GM12864 (cell line): ENCODE results near the gene HBG2.

Source experiments
- DNase-seq: peaks from one replicate; pipeline ENCODE4 v3.0.0-alpha.2; 2011; ENCODE audit warnings: low read depth
- H3K4me3 ChIP-seq: 2 replicates; pipeline ENCODE4 v1.5.1; 2011; ENCODE audit warnings: mild to moderate bottlenecking, low read depth, low read length, control low read depth
- TF ChIP-seq, protein P1 (sequence below): IDR thresholded peaks from 2 replicates; pipeline ENCODE4 v1.5.1; 2011; ENCODE audit warnings: low read depth, mild to moderate bottlenecking, moderate library complexity, low read length, control low read depth, inconsistent platforms; ENCODE audit errors: missing control alignments

The HBG2 gene

DNA sequence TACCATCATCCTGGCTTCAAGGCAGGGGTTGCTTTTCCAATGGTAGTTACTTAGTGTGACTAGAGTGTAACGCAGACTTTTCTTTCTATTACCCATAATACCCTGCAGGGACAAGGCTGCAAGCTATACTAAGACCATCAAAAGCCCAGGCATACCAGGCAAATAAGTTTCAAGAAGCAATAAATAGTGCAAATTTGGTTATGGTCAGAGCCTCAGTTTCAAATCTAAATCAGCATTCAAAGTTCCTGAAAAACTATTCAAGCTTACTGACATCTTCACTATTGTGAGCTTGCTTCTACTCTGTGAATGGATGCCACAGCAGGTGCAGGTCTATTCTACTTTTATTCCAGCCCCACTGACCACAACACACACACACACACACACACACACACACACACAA lies 25.2 kb downstream of the HBG2 start:
- no peak for DNase-seq
- TF ChIP-seq, protein P1, sequence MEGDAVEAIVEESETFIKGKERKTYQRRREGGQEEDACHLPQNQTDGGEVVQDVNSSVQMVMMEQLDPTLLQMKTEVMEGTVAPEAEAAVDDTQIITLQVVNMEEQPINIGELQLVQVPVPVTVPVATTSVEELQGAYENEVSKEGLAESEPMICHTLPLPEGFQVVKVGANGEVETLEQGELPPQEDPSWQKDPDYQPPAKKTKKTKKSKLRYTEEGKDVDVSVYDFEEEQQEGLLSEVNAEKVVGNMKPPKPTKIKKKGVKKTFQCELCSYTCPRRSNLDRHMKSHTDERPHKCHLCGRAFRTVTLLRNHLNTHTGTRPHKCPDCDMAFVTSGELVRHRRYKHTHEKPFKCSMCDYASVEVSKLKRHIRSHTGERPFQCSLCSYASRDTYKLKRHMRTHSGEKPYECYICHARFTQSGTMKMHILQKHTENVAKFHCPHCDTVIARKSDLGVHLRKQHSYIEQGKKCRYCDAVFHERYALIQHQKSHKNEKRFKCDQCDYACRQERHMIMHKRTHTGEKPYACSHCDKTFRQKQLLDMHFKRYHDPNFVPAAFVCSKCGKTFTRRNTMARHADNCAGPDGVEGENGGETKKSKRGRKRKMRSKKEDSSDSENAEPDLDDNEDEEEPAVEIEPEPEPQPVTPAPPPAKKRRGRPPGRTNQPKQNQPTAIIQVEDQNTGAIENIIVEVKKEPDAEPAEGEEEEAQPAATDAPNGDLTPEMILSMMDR, result no peak
- no peak overlapping the region for H3K4me3 ChIP-seq

DNA sequence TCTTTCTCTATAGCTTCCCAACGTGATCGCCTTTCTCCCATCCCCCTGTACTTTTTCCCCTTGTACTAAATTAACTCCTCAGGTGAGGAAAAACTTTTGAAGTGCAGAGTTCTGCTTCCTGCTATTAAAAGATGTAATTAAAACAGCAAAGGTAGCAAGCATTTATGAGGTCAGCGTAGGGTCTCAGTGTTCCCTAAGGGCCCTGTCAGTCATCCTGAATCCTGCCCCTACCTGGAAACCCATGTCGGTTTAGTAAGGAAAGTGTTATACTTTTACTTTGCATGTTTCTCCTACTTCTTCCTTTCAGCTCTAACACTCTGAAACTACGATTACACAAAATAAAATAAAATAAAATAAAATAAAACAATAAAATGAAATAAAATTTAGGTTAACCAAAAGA lies 26.5 kb downstream of the HBG2 start:
- no peak overlapping the region for H3K4me3 ChIP-seq
- no peak for DNase-seq
- TF ChIP-seq, protein P1, result no peak

DNA sequence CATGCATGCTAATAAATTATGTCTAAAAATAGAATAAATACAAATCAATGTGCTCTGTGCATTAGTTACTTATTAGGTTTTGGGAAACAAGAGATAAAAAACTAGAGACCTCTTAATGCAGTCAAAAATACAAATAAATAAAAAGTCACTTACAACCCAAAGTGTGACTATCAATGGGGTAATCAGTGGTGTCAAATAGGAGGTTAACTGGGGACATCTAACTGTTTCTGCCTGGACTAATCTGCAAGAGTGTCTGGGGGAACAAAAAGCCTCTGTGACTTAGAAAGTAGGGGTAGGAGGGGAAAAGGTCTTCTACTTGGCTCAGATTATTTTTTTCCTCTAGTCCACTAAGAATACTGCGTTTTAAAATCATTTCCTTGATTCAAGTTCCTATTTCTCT lies 26.9 kb downstream of the HBG2 start:
- DNase-seq, result no peak
- TF ChIP-seq, protein P1, result no peak
- no peak overlapping the region for H3K4me3 ChIP-seq

DNA sequence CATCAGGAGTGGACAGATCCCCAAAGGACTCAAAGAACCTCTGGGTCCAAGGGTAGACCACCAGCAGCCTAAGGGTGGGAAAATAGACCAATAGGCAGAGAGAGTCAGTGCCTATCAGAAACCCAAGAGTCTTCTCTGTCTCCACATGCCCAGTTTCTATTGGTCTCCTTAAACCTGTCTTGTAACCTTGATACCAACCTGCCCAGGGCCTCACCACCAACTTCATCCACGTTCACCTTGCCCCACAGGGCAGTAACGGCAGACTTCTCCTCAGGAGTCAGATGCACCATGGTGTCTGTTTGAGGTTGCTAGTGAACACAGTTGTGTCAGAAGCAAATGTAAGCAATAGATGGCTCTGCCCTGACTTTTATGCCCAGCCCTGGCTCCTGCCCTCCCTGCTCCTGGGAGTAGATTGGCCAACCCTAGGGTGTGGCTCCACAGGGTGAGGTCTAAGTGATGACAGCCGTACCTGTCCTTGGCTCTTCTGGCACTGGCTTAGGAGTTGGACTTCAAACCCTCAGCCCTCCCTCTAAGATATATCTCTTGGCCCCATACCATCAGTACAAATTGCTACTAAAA lies 27.8 kb downstream of the HBG2 start, which contains the start of gene HBB:
Gene HBB, minus strand, starts transcription at position 340 of the 579 bp plus-strand sequence. Its CDS starts 50 bp downstream, at position 290.
- TF ChIP-seq, protein P1, result no peak
- no peak for DNase-seq
- no peak within 1 kb of the TSS for H3K4me3 ChIP-seq

DNA sequence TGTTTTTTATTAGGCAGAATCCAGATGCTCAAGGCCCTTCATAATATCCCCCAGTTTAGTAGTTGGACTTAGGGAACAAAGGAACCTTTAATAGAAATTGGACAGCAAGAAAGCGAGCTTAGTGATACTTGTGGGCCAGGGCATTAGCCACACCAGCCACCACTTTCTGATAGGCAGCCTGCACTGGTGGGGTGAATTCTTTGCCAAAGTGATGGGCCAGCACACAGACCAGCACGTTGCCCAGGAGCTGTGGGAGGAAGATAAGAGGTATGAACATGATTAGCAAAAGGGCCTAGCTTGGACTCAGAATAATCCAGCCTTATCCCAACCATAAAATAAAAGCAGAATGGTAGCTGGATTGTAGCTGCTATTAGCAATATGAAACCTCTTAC lies 29.1 kb downstream of the HBG2 start:
- TF ChIP-seq, protein P1, result no peak
- no peak for DNase-seq
- no peak overlapping the region for H3K4me3 ChIP-seq

DNA sequence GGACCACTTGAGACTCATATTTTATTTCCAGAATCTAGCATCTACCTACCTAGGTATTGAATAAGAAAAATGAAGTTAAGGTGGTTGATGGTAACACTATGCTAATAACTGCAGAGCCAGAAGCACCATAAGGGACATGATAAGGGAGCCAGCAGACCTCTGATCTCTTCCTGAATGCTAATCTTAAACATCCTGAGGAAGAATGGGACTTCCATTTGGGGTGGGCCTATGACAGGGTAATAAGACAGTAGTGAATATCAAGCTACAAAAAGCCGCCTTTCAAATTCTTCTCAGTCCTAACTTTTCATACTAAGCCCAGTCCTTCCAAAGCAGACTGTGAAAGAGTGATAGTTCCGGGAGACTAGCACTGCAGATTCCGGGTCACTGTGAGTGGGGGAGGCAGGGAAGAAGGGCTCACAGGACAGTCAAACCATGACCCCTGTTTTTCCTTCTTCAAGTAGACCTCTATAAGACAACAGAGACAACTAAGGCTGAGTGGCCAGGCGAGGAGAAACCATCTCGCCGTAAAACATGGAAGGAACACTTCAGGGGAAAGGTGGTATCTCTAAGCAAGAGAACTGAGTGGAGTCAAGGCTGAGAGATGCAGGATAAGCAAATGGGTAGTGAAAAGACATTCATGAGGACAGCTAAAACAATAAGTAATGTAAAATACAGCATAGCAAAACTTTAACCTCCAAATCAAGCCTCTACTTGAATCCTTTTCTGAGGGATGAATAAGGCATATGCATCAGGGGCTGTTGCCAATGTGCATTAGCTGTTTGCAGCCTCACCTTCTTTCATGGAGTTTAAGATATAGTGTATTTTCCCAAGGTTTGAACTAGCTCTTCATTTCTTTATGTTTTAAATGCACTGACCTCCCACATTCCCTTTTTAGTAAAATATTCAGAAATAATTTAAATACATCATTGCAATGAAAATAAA lies 29.8 kb downstream of the HBG2 start:
- H3K4me3 ChIP-seq, result no peak overlapping the region
- DNase-seq, result no peak
- TF ChIP-seq, protein P1, result no peak

DNA sequence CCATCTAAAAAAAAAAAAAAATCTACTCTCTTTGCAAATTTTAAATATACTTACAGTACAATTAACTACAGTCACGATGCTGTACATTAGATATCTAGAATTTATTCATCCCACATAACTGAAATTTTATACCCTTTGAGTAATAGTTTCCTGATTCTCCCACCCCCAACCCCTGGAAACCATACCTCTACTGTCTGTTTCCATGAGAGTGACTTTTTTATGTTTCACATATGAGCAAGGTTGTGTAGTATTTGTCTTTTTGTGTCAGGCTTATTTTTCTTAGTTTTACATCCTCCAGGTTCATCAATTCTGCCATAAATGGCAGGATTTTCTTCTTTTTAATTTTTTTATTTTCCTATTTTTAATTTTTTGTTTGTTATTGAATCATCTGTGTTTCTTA lies 30.9 kb downstream of the HBG2 start:
- no peak for DNase-seq
- no peak overlapping the region for H3K4me3 ChIP-seq
- TF ChIP-seq, protein P1, result no peak
